Stimulated activated CD8-positive, alpha-beta memory T cell treated with anti-CD3 and anti-CD28 coated beads, Interleukin-15, amount 100 ng/mL, for 1 hour (primary cell): Measurements from ENCODE around the gene CMYA5.
"Not testable (repeated sequence)": the region's sequence is repeated elsewhere in the genome, so short reads cannot be mapped to it uniquely, and the experiment has no call there.

Experiments
- DNase-seq: peaks from one replicate; pipeline ENCODE4 v3.0.0-alpha.2; 2020; ENCODE audit warnings: low read depth

CMYA5 gene

DNA sequence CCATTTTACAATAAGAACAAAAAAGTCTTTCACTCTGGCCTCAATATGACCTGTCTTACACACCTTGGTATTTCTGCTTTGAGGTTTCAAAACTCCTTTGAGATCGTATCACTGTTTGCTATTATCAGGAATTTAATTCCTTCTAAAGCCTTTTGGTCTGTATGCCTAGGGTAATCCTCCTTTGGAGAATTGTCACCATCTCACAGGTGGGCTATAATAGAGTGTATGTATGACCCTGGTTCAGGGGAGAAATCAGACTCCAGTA is 13.7 kb downstream of the CMYA5 start:
- no peak for DNase-seq

DNA sequence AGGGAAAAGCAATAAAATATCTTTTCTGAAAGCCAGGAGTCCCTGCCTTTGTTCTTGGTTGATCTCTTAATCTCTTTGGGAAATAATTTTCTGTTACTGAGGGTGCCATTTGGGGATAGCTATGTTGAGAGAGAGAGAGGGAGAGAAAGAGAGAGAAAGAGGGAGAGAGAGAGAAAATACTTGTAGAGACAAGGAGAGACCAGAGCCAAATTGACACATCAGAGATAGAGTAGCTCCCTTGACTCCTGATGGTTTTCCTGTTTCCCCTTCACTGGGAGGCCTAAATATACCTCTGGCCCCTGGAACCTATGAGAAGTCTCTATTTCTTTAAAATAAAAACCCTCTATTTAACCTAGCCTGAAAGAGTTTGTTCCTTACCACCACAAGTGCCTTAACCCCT is 14.9 kb downstream of the CMYA5 start:
- DNase-seq = no peak

DNA sequence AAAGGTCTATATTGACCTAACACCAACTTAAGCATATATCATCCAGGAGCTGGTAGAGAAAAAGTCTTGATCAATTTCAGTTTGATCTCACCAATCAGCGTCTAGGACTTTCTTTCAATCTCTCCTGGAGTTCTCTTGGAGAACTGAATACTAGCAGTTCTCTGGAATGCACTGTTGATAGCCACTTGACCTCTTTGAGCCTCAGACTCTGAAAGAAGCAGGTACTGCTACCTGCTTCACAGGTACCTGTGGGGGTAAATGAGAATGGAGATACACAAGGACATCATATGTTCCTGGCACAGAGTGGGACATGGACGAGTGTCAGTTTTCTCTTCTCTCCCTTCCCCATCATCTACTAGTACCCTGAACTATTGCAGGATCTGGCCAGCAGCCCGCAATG is 16.0 kb downstream of the CMYA5 start:
- no peak for DNase-seq

DNA sequence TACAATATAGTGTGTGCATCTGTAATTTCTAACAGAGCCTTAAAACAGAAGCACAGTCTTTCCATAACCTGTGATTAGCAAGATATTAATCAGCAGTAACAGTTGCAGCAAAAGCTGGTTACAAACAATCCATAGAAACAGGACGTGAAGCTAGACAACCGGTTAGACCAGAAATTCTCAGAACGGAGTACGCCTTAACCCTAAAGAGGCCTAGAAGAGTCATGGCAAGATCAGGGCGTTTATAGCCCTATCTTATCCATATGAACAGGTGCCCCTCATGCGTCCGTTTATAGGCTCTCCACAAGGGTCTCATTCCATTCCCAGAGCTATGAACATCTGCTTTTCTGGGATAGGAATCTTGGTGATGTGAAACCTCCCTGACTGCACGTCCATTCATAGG is 16.7 kb downstream of the CMYA5 start:
- DNase-seq = not testable (repeated sequence)

DNA sequence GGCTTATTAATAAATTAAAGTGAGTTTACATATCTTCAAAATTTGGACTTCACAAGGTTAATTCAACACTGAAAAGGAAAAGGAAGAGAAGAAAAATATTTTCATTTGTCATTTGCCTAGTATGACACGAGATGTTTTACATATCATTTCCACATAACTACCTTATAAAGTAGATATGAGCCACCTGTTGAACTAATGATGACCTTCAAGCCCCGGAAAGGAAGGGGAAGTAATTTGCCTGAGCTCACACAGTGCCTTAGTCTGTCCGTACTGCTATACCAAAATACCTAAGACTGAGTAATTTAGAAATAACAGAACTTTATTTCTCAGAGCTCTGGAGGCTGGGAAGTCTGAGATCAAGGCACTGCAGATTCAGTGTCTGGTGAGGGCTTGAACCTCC is 17.9 kb downstream of the CMYA5 start:
- DNase-seq = no peak

DNA sequence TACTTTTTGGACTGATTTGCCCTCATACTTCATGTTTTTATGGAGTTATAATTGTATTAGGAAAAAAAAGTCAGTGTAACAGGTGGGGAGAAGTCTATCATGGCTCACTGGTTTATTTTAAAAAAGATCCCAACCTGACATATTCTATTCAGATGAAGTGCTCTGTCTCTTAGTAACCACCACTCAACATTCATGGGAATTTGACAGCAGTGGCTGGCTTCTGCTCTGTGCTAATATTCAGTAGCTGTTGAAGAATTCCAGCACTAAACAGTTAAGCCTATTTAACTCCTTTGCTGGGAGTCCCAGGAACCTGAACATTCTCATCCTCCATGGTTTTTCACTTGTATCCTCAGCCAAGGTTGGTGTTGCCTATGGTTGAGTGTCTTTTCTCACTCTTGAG is 23.1 kb downstream of the CMYA5 start:
- no peak for DNase-seq

DNA sequence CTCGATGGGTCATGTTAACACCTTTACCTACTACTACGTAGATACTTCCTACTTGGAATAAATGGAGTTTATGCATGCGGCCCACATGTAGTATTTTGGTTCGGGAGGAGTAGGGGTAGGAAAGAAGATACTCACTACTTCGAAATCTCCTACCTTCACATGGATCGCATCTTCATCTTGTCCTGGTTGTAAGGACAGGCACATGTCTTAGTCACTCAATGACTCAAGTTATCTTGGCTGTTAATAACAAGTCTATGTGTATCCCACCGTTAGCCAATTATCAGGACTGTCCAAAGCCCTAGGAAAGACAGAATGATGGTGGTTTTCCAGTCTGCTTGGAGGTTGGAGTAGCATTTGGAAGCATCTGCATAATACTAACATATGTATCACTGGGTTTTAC is 24.1 kb downstream of the CMYA5 start:
- no peak for DNase-seq

DNA sequence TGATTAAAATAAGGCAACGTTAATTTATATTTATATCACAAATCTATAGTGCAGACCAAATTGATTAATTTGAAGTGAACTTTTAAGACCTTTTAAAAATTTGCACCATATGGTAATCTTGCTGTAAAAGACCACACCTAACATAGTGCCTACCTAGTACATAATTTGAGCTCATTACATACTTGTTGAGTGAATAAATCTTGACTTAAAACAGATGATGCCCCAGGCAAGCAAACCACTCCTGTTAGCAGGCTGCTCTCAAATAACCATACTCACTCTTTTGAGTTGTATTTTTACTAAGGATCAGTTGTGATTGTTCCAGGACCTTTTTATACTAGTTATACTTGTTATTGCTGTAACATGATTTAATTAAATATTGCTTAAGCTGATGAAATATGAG is 27.2 kb downstream of the CMYA5 start:
- DNase-seq = no peak

DNA sequence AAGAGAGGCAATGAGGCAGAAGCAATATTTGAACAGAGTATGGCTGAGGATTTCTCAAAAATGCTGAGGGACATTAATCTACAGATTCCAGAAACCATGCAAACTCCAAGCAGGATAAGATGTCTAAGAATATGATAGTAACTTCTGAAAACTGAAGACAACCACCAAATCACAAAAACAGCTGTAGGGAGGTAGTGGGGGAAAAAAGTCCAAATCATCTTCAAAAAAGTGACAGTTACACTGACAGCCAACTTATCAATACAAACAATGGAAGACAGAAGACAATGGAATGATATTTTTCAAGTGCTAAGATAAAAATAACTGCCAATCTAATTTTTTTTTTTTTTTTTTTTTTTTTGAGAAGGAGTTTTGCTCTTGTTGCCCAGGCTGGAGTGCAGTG is 30.5 kb downstream of the CMYA5 start:
- DNase-seq = no peak

DNA sequence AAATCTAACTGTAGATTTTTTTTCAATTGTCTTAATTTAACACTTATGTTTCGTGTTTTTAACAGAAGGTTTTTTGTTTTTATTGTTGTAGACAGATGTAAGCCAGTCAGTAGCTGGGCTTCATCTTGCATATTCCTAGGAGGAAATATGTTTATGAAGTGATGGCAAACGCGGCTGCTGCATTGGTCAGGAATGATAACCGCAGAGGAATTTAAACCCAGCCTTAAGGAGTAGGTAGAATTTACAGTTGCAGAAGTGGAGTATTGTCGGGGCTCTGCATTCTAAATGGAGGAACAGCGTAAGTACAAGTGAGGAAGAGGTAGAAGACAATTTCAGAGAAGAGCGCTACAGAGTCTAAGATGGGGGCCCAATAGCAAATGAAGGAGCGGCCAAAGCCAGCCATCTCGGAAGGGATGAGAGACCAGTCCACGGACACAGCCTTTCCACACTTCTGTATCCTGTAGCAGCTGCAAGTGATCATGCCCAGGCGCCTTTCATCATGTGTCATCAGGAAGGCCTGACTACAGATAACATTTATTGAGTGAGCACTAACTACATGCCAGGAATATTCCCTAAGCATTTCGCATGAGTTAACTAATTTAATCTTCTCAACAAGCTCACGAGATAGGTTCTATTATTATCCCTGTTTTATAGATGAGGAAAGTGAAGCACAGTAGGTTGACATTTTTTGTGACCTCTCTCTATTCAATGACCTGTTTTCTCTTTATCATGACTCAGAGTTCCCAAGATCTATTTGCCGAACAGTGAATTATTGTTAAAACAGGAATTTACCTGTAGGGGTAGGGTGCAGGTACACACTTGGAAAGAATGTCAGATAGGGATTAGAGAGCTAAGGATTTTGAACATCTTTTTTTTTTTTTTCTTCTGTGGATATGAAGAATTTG is 38.1 kb downstream of the CMYA5 start:
- no peak for DNase-seq

DNA sequence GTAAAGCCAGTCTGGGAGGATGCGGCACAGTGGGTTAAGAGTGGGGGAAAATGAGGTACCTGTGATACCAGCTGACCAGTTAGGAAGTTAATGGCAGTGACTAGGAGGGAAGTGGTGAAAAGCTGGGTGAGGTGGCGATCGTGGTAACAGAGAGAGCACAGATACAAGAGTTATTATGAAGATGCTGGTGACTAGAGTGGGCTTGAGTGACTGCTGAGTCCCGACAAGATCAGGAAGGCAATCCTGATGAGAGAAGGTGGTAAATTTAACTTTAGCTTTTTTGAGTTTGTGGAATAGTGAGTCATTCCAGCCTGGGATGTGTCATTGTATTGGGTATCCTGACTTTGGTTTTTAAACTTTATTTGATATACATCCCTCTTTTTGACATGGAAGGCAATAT is 38.8 kb downstream of the CMYA5 start:
- DNase-seq = no peak

DNA sequence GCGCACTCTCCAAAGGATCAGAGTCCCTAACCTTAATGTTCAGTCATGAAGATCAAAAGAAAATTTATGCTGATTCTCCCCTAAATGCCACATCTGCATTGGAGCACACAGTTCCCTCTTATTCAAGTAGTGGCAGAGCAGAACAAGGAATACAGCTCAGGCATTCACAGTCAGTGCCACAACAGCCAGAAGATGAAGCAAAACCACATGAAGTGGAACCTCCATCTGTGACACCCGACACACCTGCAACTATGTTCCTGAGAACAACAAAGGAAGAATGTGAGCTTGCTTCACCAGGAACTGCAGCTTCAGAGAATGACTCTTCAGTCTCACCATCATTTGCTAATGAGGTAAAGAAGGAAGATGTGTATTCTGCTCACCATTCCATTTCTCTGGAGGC is 40.0 kb downstream of the CMYA5 start:
- no peak for DNase-seq

DNA sequence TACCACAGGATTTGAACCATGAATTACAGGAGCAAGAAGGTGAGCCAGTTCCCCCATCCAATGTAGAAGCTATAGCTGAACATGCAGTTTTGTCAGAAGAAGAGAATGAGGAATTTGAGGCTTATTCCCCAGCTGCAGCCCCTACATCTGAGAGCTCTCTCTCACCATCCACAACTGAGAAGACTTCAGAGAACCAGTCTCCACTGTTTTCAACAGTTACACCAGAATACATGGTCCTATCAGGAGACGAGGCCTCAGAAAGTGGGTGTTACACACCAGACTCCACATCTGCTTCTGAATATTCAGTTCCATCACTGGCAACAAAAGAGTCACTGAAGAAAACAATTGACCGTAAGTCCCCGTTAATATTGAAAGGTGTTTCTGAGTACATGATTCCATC is 40.9 kb downstream of the CMYA5 start:
- no peak for DNase-seq

DNA sequence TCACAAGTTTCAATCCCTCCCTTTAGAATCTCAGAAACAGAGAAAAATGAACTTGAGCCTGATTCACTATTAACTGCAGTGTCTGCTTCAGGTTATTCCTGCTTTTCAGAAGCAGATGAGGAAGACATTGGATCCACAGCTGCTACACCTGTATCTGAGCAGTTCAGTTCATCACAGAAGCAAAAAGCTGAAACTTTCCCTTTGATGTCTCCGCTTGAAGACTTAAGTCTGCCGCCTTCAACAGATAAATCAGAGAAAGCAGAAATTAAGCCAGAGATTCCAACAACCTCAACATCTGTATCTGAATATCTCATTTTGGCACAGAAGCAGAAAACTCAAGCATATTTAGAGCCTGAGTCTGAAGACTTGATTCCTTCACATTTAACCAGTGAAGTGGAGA is 42.1 kb downstream of the CMYA5 start:
- no peak for DNase-seq

DNA sequence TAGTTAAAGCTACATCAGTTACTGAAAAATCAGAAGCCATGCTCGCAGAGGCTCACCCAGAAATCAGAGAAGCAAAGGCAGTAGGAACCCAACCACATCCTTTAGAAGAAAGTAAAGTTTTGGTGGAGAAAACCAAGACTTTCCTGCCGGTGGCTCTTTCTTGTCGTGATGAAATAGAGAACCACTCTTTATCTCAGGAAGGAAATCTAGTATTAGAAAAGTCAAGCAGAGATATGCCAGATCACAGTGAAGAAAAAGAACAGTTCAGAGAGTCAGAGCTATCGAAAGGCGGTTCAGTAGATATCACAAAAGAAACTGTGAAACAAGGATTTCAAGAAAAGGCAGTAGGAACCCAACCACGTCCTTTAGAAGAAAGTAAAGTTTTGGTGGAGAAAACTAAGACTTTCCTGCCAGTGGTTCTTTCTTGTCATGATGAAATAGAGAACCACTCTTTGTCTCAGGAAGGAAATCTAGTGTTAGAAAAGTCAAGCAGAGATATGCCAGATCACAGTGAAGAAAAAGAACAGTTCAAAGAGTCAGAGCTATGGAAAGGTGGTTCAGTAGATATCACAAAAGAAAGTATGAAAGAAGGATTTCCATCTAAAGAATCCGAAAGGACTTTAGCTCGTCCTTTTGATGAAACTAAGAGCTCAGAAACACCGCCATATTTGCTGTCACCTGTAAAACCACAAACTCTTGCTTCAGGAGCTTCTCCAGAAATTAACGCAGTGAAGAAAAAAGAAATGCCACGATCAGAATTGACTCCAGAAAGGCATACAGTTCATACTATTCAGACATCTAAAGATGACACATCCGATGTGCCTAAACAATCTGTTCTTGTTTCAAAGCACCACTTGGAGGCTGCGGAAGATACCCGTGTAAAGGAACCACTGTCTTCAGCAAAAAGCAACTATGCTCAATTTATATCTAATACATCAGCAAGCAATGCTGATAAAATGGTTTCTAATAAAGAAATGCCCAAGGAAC is 47.2 kb downstream of the CMYA5 start:
- DNase-seq = no peak

DNA sequence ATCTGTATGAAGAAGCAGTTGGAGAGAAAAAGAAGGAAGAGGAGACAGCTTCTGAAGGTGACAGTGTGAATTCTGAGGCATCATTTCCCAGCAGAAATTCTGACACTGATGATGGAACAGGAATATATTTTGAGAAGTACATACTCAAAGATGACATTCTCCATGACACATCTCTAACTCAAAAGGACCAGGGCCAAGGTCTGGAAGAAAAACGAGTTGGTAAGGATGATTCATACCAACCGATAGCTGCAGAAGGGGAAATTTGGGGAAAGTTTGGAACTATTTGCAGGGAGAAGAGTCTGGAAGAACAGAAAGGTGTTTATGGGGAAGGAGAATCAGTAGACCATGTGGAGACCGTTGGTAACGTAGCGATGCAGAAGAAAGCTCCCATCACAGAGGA is 48.7 kb downstream of the CMYA5 start:
- no peak for DNase-seq

DNA sequence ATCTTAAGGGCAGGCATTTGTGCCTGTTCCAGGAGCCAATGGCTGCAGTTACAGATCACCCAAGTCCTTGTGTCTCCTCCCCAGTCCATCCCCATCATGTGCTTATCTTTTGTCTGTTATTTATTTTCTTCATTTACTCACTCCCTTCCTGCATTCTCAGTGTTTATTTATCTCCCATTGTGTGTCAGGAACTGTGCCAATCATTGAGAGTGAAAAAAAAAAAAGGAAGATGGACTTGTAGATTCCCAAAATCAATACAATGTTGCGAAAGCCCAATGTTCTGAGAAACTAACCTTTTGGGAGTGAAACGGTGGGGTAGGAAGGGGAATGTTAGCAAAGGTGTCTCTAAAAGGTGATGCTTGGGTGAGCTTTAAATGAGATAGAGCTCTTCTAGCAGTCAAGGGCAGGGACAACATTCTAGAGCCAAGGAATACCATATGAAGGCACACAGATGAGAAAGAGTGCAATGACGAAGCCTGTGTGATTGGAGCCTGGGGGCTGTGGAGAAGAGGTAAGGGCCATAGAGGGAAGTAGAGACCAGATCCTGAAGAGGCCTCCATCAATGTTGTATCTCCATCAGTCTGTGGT is 53.0 kb downstream of the CMYA5 start:
- no peak for DNase-seq

DNA sequence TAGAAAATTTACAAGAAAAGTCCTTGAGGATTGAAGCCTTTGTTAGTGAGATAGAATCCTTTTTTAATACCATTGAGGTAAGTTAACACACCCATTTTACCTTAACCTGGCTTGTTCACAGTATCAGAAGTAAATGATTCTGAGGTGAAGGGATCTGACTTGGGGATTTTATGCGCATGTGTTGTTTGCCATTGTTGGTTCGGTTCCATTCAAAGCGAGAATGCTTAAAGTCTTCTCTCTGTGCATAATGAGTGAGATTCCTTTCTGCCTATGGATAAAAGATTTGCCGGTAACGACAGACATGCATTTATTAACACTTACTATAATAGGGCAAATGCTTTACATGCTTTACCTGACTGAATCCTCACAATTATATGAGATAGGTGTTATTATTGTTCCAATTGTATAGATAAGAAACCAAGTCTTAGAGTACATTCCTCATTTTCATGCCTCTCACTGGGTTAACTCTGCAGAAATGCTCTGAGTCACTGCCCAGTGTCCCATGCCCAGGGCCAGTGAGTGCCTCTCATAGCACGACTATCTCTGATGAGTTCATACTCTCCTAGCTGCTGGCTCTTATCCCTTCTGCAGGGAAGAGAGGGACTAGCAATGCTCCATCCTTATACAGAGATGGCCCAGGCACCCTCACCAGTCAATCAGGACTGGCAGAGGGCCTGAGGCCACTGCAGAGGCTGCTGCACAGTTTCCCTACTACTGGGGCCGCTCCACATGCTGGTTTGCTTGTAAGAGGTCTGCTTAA is 54.4 kb downstream of the CMYA5 start:
- DNase-seq = no peak

DNA sequence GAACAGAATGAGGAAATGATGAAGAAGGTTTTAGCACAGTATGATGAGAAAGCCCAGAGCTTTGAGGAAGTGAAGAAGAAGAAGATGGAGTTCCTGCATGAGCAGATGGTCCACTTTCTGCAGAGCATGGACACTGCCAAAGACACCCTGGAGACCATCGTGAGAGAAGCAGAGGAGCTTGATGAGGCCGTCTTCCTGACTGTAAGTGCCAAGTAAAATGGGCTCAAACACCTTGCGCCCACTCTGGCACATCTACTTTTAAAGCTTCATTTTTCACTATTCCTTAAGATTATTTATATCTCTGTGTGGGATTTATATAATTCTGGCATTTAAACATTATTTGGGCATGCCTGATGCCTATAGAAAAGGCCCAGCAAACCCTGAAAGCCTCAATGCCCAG is 55.6 kb downstream of the CMYA5 start:
- DNase-seq = no peak

DNA sequence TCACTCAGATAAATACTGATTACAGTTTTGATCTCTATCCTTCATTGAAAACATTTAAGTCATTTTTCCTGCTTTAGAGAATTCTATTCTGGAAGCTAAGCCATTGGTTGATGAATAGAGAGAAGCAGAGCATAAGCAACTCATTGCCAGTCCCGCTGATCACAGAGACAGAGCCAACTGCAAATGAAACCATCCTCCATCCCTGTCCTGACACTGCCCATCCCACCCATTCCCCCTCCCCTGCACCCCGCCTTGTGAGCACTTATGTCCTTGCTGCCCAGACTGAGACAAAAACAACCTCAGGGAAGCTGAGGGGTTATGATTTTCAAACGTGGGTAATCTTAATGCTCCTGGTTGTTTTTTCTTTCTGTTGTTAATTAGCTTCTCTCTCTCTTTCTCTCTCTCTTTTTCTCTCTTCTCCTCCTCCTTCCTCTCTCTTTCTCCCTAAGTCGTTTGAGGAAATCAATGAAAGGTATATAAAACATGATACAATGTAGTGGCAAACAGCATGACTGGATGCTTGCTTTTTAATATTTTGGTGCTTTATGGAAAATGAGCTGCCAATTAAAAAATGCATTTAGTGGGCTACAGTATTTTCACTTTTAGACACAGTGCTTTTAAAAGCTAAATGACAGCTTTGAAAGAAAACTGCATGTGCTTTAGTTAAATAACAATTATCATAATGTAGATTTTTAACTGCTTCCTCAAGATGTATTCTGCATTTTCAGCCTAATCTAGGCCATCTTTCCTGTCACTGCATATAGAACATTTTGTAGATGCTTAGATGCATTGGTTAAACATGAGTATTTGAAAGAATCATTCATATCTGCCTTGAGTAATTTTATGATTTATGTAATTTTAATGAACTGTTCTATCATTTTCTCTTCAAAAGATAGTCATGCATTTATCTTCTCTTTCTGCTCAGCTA is 57.3 kb downstream of the CMYA5 start:
- DNase-seq = no peak
